Endothelial cell of umbilical vein (primary cell): ENCODE data around the gene SLC8A1.

Experiments used
- CTCF ChIP-seq, 2 donors: IDR thresholded peaks; 1 replicate in 1 of 2; 2 replicates in 1 of 2; pipeline ENCODE4 v1.5.1; 2011; ENCODE audit warnings: low read length in 2 of 2, mild to moderate bottlenecking in 2 of 2, moderate library complexity in 2 of 2, control low read depth in 1 of 2, inconsistent platforms in 1 of 2, low read depth in 1 of 2; ENCODE audit not compliant: insufficient read depth in 1 of 2; ENCODE audit errors: extremely low read depth in 1 of 2
- JUN ChIP-seq: IDR thresholded peaks from 2 replicates; pipeline ENCODE4 v1.6.1; 2011; ENCODE audit warnings: borderline replicate concordance, low read depth; ENCODE audit not compliant: insufficient read length, insufficient read depth
- MAX ChIP-seq: IDR thresholded peaks from 2 replicates; pipeline ENCODE4 v1.6.1; 2011; ENCODE audit not compliant: insufficient read depth, insufficient read length

GRCh38 chr2:40259900-40260299 is 192.0 kb downstream of the SLC8A1 start:
- TF ChIP-seq CTCF (IDR thresholded peaks at IDR 0.05; ENCODE audit: extremely low read depth in 1 of 2, insufficient read depth in 1 of 2, low read depth in 1 of 2, low read length in 2 of 2), result no peak
- TF ChIP-seq JUN, result no peak
- TF ChIP-seq MAX, result no peak
